HepG2 (cell line): ENCODE measurements around the gene IQCN. TPM values are rescaled to one million over a fixed set of nuclear protein-coding genes. Genes with fewer than 3 reads are reported as not detected.

Experiments
- ASH2L ChIP-seq: fragments of 300-600, 200-600 bp; sonication (generic); IDR thresholded peaks from 2 replicates; pipeline ENCODE4 v1.7.0; 2017; ENCODE audit warnings: low read depth, mild to moderate bottlenecking, moderate library complexity, mixed read lengths, low read length; ENCODE audit not compliant: insufficient read length
- CCAR2 ChIP-seq: fragments of 200-400 bp; formaldehyde crosslinking; optimal IDR thresholded peaks from 2 replicates; pipeline ENCODE3; 2018; ENCODE audit warnings: low read depth, mild to moderate bottlenecking, low read length, moderate library complexity
- HOXA9 ChIP-seq: sonication (generic); formaldehyde crosslinking; IDR thresholded peaks from 2 replicates; pipeline ENCODE4 v1.8.1; 2022; ENCODE audit warnings: missing genetic modification reagents, mild to moderate bottlenecking, moderate library complexity, borderline replicate concordance
- KLF15 ChIP-seq: sonication (generic); formaldehyde crosslinking; IDR thresholded peaks from 2 replicates; pipeline ENCODE4 v1.8.1; 2023; ENCODE audit warnings: borderline replicate concordance, mild to moderate bottlenecking, inconsistent platforms, missing genetic modification reagents, mixed read lengths
- MYPOP ChIP-seq: sonication (generic); formaldehyde crosslinking; IDR thresholded peaks from 2 replicates; pipeline ENCODE4 v1.8.1; 2023; ENCODE audit warnings: mild to moderate bottlenecking, moderate library complexity, missing genetic modification reagents
- SUZ12 ChIP-seq: fragments of 150-350 bp; IDR thresholded peaks from 2 replicates; pipeline ENCODE4 v1.6.1; 2014; ENCODE audit warnings: low read depth, low read length
- ZNF18 ChIP-seq: sonication (generic); formaldehyde crosslinking; IDR thresholded peaks from 2 replicates; pipeline ENCODE4 v1.8.0; 2022; ENCODE audit warnings: mild to moderate bottlenecking, missing genetic modification reagents; ENCODE audit not compliant: insufficient replicate concordance
- polyA plus RNA-seq, 8 experiments: library from polyadenylated mRNA; depleted of rRNA in 3 of 8; stranded (reverse) in 7 of 8; unstranded in 1 of 8; fragments of >200 nt; fragmentation: Illumina TruSeq in 4 of 8; extraction: Trizol in 4 of 8; gene quantifications; 2 replicates each; pipeline versions ENCODE4 v1.2.1 to v1.2.3, GENCODE V29; 2011 to 2016; ENCODE audit warnings: low read depth in 4 of 8, missing spikeins in 1 of 8, mixed read lengths in 1 of 8; ENCODE audit not compliant: insufficient read depth in 1 of 8
- total RNA-seq, 5 experiments: library from RNA; depleted of rRNA; stranded (reverse); fragments of >200 nt; fragmentation: Illumina TruSeq; extraction: Trizol; gene quantifications; 2 replicates each; pipeline ENCODE4 v1.2.3, GENCODE V29; 2016; ENCODE audit warnings: low read depth in 1 of 5
- TF ChIP-seq, protein P1 (sequence below): sonication (generic); formaldehyde crosslinking; IDR thresholded peaks from 2 replicates; pipeline ENCODE4 v1.4.0; 2020; ENCODE audit warnings: missing genetic modification reagents
- TF ChIP-seq, protein P2 (sequence below): sonication (generic); formaldehyde crosslinking; IDR thresholded peaks from 2 replicates; pipeline ENCODE4 v1.4.0; 2020; ENCODE audit warnings: missing genetic modification reagents
- TF ChIP-seq, protein P3 (sequence below): sonication (generic); formaldehyde crosslinking; IDR thresholded peaks from 2 replicates; pipeline ENCODE4 v1.5.0; 2020; ENCODE audit warnings: missing genetic modification reagents

IQCN gene
- total and polyA plus RNA-seq, 2 of the 13 experiments (the other 11 are each of a cell fraction or from before 2014, with no cell fraction given): 0.04 to 0.18 TPM

DNA sequence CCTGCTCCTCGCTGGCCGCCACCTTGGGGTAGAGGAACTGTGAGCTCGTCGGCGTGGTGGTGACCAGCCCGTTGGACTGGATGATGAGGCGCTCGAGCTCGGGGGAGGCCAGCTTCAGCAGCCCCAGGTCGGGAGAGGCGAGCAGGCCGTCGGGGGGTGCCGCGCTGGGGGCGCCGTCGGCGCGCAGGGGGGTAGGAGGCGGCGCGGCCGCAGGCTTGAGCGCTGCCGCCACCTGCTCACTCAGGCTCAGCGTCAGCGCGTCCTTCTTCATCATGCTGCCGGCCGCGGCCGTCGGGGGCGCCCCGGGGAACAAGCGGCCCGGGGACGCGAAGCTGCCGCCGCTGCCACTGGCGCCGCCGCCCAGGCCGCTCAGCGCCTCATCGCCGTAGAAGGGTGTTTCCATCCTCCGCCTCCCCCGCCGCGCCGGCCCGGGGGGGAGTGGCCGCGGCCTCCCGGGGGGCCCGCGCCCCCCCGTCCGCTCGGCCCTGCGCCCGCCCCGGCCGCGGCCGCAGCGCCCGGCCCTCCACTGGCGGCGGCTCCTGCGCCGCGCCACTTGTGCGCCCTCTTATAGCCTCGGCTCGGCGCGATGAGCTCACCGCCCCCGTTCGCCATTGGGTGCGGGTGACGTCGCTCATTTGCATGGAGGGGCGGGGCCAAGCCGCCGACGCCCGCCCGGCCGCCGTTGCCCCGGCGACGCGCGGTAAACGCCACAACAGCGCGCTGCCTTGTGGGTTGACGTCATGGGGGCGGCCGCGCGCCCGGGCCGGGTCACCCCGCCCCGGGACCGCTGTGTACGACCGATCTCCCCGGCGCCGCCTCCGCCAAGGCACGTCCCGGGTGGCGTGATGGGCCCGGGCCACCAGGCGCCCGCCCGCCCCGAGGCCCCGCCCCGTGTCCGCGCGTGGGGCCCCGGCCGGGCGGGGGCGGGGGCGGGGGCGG is 7.1 kb upstream of the IQCN start, which contains the start of gene JUND (continued):
- TF ChIP-seq, protein P1, sequence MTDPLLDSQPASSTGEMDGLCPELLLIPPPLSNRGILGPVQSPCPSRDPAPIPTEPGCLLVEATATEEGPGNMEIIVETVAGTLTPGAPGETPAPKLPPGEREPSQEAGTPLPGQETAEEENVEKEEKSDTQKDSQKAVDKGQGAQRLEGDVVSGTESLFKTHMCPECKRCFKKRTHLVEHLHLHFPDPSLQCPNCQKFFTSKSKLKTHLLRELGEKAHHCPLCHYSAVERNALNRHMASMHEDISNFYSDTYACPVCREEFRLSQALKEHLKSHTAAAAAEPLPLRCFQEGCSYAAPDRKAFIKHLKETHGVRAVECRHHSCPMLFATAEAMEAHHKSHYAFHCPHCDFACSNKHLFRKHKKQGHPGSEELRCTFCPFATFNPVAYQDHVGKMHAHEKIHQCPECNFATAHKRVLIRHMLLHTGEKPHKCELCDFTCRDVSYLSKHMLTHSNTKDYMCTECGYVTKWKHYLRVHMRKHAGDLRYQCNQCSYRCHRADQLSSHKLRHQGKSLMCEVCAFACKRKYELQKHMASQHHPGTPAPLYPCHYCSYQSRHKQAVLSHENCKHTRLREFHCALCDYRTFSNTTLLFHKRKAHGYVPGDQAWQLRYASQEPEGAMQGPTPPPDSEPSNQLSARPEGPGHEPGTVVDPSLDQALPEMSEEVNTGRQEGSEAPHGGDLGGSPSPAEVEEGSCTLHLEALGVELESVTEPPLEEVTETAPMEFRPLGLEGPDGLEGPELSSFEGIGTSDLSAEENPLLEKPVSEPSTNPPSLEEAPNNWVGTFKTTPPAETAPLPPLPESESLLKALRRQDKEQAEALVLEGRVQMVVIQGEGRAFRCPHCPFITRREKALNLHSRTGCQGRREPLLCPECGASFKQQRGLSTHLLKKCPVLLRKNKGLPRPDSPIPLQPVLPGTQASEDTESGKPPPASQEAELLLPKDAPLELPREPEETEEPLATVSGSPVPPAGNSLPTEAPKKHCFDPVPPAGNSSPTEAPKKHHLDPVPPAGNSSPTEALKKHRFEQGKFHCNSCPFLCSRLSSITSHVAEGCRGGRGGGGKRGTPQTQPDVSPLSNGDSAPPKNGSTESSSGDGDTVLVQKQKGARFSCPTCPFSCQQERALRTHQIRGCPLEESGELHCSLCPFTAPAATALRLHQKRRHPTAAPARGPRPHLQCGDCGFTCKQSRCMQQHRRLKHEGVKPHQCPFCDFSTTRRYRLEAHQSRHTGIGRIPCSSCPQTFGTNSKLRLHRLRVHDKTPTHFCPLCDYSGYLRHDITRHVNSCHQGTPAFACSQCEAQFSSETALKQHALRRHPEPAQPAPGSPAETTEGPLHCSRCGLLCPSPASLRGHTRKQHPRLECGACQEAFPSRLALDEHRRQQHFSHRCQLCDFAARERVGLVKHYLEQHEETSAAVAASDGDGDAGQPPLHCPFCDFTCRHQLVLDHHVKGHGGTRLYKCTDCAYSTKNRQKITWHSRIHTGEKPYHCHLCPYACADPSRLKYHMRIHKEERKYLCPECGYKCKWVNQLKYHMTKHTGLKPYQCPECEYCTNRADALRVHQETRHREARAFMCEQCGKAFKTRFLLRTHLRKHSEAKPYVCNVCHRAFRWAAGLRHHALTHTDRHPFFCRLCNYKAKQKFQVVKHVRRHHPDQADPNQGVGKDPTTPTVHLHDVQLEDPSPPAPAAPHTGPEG (CRISPR knock-in tag): 0 out of 2 replicates have a peak, but pooled peaks have one; percentile 19
- TF ChIP-seq HOXA9 (CRISPR knock-in tag): peak; percentile 71; the same call in 1 of the 2 replicates
- TF ChIP-seq ZNF18 (CRISPR knock-in tag): peak; percentile 66
- TF ChIP-seq MYPOP (CRISPR knock-in tag): no peak
- TF ChIP-seq ASH2L: peak; percentile 34
- TF ChIP-seq, protein P2, sequence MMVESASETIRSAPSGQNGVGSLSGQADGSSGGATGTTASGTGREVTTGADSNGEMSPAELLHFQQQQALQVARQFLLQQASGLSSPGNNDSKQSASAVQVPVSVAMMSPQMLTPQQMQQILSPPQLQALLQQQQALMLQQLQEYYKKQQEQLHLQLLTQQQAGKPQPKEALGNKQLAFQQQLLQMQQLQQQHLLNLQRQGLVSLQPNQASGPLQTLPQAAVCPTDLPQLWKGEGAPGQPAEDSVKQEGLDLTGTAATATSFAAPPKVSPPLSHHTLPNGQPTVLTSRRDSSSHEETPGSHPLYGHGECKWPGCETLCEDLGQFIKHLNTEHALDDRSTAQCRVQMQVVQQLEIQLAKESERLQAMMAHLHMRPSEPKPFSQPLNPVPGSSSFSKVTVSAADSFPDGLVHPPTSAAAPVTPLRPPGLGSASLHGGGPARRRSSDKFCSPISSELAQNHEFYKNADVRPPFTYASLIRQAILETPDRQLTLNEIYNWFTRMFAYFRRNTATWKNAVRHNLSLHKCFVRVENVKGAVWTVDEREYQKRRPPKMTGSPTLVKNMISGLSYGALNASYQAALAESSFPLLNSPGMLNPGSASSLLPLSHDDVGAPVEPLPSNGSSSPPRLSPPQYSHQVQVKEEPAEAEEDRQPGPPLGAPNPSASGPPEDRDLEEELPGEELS: no peak; the same call in 1 of the 2 replicates
- no peak for TF ChIP-seq KLF15
- peak; percentile 39; the same call in 1 of the 2 replicates for TF ChIP-seq SUZ12
- TF ChIP-seq CCAR2: no peak
- TF ChIP-seq, protein P3, sequence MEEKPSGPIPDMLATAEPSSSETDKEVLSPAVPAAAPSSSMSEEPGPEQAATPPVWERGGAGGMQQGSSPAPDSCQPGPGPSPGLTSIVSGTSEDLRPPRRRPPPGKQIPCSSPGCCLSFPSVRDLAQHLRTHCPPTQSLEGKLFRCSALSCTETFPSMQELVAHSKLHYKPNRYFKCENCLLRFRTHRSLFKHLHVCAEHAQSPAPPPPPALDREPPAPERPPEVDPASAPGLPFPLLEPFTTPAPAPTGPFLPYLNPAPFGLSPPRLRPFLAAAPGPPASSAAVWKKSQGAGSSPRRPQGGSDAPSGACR (CRISPR knock-in tag): no peak
